ENCODE results near the gene STRIP2.
"Not testable (repeated sequence)": the region's sequence is repeated elsewhere in the genome, so short reads cannot be mapped to it uniquely, and the experiment has no call there.

The STRIP2 gene, protein sequence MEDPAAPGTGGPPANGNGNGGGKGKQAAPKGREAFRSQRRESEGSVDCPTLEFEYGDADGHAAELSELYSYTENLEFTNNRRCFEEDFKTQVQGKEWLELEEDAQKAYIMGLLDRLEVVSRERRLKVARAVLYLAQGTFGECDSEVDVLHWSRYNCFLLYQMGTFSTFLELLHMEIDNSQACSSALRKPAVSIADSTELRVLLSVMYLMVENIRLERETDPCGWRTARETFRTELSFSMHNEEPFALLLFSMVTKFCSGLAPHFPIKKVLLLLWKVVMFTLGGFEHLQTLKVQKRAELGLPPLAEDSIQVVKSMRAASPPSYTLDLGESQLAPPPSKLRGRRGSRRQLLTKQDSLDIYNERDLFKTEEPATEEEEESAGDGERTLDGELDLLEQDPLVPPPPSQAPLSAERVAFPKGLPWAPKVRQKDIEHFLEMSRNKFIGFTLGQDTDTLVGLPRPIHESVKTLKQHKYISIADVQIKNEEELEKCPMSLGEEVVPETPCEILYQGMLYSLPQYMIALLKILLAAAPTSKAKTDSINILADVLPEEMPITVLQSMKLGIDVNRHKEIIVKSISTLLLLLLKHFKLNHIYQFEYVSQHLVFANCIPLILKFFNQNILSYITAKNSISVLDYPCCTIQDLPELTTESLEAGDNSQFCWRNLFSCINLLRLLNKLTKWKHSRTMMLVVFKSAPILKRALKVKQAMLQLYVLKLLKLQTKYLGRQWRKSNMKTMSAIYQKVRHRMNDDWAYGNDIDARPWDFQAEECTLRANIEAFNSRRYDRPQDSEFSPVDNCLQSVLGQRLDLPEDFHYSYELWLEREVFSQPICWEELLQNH

DNA sequence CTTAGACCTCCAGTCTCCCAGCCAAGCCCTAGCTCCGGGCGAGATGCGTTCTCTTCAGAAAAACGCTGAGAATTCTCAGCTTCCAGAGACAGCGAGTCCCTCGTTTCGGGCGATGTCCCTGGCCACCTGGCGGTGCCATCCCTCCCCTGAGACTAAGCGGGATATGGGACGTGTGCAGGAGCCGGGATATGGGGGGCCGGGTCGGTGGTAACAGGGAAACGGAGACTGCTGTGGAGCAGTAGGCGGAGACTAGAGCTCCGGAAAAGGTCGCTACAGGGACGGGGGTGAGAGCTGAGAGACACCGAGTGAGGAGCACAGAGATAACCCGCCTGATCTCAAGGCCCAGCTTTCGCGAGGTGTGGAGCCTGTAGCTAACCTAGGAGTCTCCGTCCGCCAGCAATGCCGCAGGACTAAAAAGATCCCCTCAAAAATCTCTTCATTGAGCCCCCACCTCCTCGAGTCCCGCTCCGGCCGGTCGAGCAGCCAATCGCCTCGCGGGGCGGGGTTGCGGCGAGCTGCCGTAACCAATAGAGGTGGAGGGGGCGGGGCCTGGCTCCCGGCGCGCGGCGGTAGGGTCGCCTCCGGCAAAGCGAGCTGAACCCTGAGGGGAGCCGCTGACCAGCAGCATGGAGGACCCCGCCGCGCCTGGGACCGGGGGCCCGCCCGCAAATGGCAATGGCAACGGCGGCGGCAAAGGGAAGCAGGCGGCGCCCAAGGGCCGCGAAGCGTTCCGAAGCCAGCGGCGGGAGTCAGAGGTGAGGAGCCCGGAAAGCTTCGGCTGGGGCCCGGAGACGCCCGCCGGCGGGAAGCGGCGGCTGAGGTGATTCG lies at the start of gene STRIP2:
TSS of gene STRIP2 (plus strand) at position 586 of the 828 bp plus-strand sequence. CDS start at position 627, 41 bp downstream.
- DNase-seq, result peak; percentile 92
- in situ Hi-C loops (cut with MboI; ENCODE audit: low pct_unique_long_range_greater_than_20kb, low sequenced_read_pairs), result no loop called here

DNA sequence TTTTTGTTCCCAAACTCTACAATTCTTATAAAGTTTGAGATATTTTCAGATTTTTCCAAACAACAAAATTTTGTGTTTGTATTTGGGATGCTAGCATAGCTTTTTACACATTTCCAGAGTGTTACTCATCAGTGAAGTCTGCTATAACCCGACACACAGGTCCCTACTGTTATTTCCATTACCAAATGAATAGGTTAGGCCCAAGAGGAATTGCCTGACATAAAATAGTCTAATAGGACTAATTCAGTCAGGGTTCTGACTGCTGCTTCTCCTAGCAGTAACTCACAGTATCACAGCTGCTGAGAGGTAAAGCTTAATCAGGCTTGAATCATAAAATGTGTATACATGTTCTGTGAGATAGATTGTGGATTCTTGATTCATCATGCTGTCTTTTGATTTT lies 49.1 kb upstream of the STRIP2 start:
- no peak for DNase-seq
- in situ Hi-C loops (cut with MboI; ENCODE audit: low pct_unique_long_range_greater_than_20kb, low sequenced_read_pairs), result no loop called here

DNA sequence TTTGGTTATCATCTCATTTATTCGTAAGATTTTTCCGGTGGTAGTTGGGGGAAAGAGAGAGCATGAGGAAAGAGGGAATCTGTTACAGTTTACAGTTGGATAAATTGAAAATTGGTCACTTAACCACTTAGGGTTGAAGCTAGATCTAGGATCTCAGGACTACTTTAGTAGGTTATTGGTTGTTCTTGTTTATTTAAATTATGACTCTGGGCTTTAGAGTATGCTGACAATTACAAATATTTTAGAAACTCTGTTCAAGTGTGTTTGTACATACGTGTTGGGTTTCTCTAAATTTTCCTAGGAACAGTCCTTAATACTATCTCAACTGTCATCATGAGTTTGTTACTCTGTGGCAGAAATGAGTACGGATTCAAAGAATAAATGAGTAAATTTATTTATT lies 48.6 kb upstream of the STRIP2 start:
- in situ Hi-C loops (cut with MboI; ENCODE audit: low pct_unique_long_range_greater_than_20kb, low sequenced_read_pairs), result no loop called here
- DNase-seq, result no peak

- in situ Hi-C loops (cut with MboI; ENCODE audit: low pct_unique_long_range_greater_than_20kb, low sequenced_read_pairs), result no loop called here
- DNase-seq, result no peak
Measured at GRCh38 chr7:129386506-129386905, 47.7 kb upstream of the STRIP2 start.

GRCh38 chr7:129387537-129387936 lies 46.7 kb upstream of the STRIP2 start:
- in situ Hi-C loops (cut with MboI; ENCODE audit: low pct_unique_long_range_greater_than_20kb, low sequenced_read_pairs), result no loop called here

DNA sequence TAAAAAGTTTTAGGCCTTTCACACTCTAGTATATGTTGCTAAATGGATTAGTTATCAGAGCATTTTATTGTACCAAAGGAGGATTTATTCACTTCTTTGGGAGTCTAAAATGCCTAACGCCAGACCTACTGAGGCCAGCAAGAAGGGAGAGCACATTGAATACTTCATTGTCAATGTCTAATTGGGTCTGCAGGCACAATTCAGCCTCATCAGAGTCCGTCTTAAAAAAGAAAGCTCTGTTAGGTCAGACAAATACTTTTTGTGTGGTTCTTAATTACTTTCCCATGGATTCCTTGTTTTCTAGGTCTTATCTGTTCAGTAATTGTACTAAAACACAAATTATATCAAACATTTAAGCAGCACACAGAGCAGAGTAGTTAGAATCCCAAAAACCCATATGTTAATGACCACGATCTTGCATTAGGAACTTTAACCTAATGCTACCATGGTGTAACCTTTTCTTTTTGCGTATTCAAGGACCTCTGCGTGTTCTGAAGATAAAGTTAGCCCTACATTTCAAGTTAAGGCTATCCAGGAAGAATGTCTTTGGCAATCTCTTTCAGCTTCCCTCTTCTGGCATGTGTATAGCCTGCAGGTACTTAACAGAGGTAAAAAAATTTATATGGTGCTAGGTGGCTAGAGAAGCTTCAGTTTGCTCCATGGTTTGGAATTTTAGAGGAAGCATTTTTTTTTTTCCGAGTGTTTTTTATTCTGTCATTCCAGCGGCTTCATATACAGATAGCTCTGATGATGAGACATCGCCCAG lies 45.7 kb upstream of the STRIP2 start:
- DNase-seq, result no peak
- in situ Hi-C loops (cut with MboI; ENCODE audit: low pct_unique_long_range_greater_than_20kb, low sequenced_read_pairs), result no loop called here

More at GRCh38 chr7:129387537-129387936, 46.7 kb upstream of the STRIP2 start:
- no peak for DNase-seq

DNA sequence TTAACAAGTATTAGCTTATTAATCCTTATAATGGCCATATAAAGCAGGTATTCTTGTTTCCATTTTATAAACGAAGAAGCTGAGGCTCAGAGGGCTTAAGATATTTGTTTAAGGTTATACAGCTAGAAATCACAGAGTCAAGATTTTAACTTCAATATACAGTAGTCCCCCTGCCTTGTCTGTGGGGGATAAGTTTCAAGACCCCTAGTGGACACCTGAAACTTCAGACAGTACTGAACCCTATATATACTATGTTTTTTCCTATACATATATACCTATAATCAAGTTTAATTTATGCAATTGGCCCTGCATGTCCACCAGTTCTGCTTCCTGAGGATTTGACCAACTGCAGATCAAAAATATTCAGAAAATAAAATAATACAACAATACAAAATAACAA lies 44.4 kb upstream of the STRIP2 start:
- in situ Hi-C loops (cut with MboI; ENCODE audit: low pct_unique_long_range_greater_than_20kb, low sequenced_read_pairs), result no loop called here
- no peak for DNase-seq

DNA sequence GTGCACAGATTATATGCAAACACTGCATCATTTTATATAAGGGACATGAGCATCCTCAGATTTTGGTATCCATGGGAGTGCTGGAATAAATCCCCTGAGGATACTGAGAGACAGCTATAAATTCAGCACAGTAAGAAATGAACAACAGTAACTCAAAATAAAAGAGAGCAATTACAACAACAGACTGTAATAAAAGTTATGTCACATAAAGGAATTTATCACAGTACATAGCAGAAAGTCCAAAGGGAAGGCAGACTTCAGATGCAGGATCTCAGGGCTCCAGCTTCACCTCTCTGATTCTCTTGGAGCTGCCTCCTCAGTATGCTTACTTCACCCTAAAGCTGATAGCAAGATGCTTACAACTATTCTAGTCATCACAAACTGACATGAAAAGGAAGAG lies 43.9 kb upstream of the STRIP2 start:
- in situ Hi-C loops (cut with MboI; ENCODE audit: low pct_unique_long_range_greater_than_20kb, low sequenced_read_pairs), result no loop called here
- no peak for DNase-seq

- in situ Hi-C loops (cut with MboI; ENCODE audit: low pct_unique_long_range_greater_than_20kb, low sequenced_read_pairs), result no loop called here
- no peak for DNase-seq
Measured at GRCh38 chr7:129391546-129392171, 42.6 kb upstream of the STRIP2 start.

DNA sequence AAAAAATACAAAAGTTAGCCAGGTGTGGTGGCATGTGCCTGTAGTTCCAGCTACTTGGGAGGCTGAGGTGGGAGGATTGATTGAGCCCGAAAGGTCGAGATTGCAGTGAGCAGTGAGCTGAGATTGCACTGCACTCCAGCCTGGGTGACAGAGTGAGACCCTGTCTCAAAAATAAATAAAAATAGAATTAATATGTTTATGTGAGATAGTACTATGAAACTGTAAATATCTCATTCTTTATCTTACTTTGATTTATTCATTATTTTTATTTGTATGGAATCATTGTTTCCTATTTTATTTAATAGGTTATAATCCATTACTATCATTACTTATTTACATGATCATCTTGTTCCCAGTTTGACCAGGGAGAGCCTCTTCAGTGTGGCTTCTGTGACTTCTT lies 41.0 kb upstream of the STRIP2 start:
- in situ Hi-C loops (cut with MboI; ENCODE audit: low pct_unique_long_range_greater_than_20kb, low sequenced_read_pairs), result no loop called here

GRCh38 chr7:129394101-129394500 lies 40.1 kb upstream of the STRIP2 start:
- in situ Hi-C loops (cut with MboI; ENCODE audit: low pct_unique_long_range_greater_than_20kb, low sequenced_read_pairs), result no loop called here
- no peak for DNase-seq

More for the DNA sequence above, 41.0 kb upstream of the STRIP2 start:
- no peak for DNase-seq

DNA sequence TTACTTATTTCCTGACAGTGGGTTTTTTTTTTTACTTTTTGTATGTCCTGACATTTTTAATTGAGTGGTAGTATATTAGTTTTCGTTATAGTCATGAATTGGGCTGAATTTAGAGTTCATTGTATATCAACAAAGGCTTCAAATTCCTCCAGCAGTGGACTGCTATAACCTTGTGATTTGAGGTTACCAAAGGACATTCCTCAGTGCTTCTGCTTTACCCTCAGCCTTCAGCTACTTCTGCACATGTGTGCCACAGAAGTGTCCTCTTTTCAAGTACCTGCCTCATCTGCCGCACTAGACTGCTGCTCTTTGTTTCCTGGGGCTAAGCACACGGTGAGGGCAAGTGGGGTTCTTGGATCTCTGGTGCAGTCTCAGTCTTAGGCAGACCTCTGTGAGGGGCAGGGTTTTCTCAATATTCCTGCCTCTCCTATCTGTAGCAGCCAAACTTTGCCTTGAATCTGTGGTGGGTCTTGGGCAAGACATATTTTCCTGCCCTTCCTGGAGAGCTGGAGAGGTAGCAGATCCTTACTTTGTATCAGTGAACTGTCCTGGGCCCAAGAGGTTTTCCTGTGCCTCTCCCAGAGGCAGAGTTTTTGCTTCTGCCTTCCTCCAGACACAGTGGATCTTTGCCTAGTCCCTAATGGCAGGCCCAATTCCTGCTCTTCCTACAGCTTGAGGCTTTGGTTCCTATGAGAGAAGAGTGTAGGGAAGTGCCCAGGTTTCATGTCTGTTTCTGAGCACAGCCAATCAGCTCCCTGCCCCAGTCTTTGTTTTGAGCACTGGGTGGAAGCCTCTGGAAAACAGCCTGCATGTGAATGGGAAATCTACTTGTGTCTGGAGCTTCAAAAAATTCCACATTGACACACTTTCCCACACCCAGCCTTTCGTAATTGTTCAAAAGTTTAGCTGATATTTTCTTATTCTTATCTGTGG lies 39.0 kb upstream of the STRIP2 start:
- in situ Hi-C loops (cut with MboI; ENCODE audit: low pct_unique_long_range_greater_than_20kb, low sequenced_read_pairs), result no loop called here
- DNase-seq, result no peak

DNA sequence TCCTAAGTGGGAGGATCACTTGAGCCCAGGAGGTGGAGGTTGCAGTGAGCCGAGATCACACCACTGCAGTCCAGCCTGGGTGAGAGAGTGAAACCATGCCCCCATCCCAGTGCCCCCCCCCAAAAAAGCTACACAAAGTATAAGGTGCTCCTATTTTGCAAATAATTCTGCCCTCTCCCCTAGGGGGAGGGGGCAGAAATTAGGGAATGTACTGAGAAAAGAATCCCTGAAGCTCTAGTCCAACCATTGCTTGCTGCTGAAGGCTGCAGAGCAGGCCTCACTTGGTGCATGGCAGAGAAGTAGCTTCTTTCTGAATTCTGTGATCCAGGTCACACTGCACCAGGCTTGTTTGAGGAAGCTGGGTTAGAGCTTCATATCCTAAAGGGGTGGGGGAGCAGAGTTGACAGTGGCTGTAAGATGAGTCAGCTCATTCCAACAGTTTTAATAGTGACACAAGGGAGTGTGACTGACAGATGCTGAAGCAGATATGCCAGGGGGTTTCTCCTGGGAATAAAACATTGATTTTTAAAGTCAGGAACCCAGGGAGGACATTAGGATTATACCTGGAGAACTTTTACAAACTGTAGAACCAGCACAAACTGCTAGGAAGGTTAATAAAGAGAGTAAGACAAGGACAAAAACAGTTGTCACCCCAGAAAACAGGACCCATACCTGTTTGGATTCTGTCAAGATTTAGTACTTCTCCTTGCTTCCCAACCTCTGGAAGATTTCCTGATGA lies 32.8 kb upstream of the STRIP2 start:
- in situ Hi-C loops (cut with MboI; ENCODE audit: low pct_unique_long_range_greater_than_20kb, low sequenced_read_pairs), result no loop called here
- peak; percentile 83 for DNase-seq

DNA sequence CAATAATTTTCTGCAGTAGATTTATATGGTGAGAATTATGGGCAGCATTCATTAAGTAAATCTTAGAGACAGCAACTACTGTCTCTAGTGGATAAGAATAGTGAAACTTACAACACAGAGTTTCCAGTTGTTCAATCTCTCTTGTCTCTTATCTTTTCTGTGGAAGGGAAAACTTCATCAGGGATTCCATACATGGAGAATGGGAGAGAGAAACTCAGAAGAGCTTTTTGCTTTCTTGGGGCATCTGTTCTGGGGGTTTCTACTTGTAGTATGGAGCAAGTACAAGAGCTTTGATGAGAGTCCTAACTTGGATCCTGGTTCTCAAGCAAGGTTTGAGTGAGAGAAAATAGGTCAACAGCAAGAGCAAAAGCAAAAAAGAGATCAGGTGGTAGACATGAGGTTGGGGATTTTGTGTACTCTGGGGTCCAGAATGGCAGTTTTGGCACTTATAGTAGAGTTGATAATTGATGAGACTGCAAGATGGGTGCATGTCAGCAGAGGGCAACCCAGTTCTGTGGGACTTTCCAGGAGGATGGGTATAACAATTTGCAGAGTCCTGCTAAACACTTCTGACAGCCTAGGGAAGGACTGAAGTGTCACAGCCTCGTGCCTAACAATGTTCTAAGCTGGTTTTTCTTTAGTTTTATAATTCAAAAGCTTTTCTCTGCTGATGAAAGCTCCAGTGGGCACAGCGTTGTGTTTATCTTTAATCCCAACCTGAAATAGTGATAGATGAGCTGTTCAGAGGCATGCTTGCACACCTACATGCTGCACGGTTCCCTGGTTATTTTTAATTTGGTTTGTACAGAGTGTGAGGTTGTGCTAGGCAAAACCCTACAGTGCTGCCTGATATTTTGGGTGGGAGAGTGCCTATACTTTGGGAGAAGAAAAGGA lies 32.0 kb upstream of the STRIP2 start:
- DNase-seq, result peak; percentile 18
- in situ Hi-C loops (cut with MboI; ENCODE audit: low pct_unique_long_range_greater_than_20kb, low sequenced_read_pairs), result no loop called here

- no peak for DNase-seq
- in situ Hi-C loops (cut with MboI; ENCODE audit: low pct_unique_long_range_greater_than_20kb, low sequenced_read_pairs), result no loop called here
Measured at GRCh38 chr7:129405527-129405926, 28.7 kb upstream of the STRIP2 start.

DNA sequence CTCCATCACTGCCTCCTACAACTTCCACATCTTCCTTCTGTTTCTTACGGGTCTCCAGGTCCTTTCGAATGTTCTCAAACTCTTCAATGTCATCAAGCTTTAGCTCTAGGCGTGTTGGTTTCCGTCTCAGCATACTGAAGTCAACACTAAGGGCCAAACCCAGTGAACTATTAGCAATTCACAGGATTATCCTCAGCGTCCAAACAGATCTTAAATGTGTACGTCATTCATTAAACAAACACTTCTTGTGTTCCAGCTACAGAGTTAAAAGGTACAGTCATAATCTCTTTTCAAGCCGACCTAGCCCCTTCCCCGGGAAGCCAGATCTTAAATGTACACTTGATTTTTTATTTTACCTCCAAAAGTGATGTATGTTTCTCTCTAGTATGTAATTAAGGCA lies 24.0 kb upstream of the STRIP2 start:
- DNase-seq; in situ Hi-C loops (cut with MboI; ENCODE audit: low pct_unique_long_range_greater_than_20kb, low sequenced_read_pairs): not testable (repeated sequence)

Measured in KBM-7 (cell line).